K562 (cell line): ENCODE results near the gene ZNF516. TPM values are rescaled to one million over a fixed set of nuclear protein-coding genes. Genes with fewer than 3 reads are reported as not detected.

ENCODE experiments used
- ATAC-seq: fragments of 200-7000 bp; cut with Tn5 transposase; 3 replicates; pipeline ENCODE4 v1.9.1; 2020; ENCODE audit warnings: moderate library complexity
- BruUV-seq: library from RNA; stranded (reverse); fragments of 400-500 nt; replicated peaks from 2 replicates; lab custom pipeline; 2021; lab: Mats Ljungman, UMichigan
- CTCF ChIA-PET: fragments of 300-600 bp; formaldehyde crosslinking; extraction: SDS; loops from one replicate; lab custom pipeline; 2021; ENCODE audit warnings: low intra/inter-chr PET ratio; lab: Yijun Ruan, JAX
- POLR2A ChIA-PET: fragments of 300-600, 350-650 bp; sonication (Branson Sonifier 250); formaldehyde crosslinking; extraction: SDS; loops from one replicate; lab custom pipeline; 2021; ENCODE audit warnings: antibody characterized with exemption, inconsistent platforms; lab: Yijun Ruan, JAX
- DNase-seq, 4 experiments: peaks; one replicate each; pipeline versions ENCODE4 v3.0.0 to v3.0.0-alpha.2; 2011 to 2018; ENCODE audit warnings: low spot score in 3 of 4, mixed read lengths in 3 of 4; ENCODE audit errors: extremely low read depth in 1 of 4
- FAIRE-seq: peaks from 2 replicates; lab custom pipeline; 2011; peaks lifted over from hg19 to GRCh38; lab: Jason Lieb, UNC
- H2AFZ ChIP-seq: 2 replicates; pipeline ENCODE4 v1.6.0; 2011; ENCODE audit warnings: low read depth, low read length, control low read depth, inconsistent platforms
- H3K27ac ChIP-seq: fragments of 200-600 bp; 3 replicates; pipeline ENCODE4 v1.8.0; 2011; ENCODE audit warnings: low read depth, mild to moderate bottlenecking, control low read depth, inconsistent platforms, low read length, moderate library complexity, mixed read lengths; ENCODE audit errors: extremely low read depth
- H3K27me3 ChIP-seq, 2 experiments: fragments of 300-600 bp in 1 of 2; 2 replicates in 1 of 2; 3 replicates in 1 of 2; pipeline versions ENCODE4 v1.6.0 to v1.8.0; 2011; ENCODE audit warnings: inconsistent platforms in 2 of 2, low read length in 2 of 2, mild to moderate bottlenecking in 1 of 2, mixed read lengths in 1 of 2, moderate library complexity in 1 of 2; ENCODE audit not compliant: control insufficient read depth in 2 of 2, insufficient read depth in 2 of 2
- H3K36me3 ChIP-seq: fragments of 300-600 bp; 3 replicates; pipeline ENCODE4 v1.8.0; 2011; ENCODE audit warnings: mild to moderate bottlenecking, low read length, inconsistent platforms; ENCODE audit not compliant: control insufficient read depth, insufficient read depth
- H3K4me1 ChIP-seq, 2 experiments: fragments of 200-600 bp in 1 of 2; replicated peaks in 1 of 2; 2 replicates in 1 of 2; 3 replicates in 1 of 2; pipeline versions ENCODE4 v1.5.1 to v1.8.0; 2011; ENCODE audit warnings: inconsistent platforms in 2 of 2, low read length in 2 of 2, mild to moderate bottlenecking in 1 of 2, mixed read lengths in 1 of 2, moderate library complexity in 1 of 2; ENCODE audit not compliant: control insufficient read depth in 2 of 2, insufficient read depth in 2 of 2
- H3K4me2 ChIP-seq: 2 replicates; pipeline ENCODE4 v1.6.1; 2011; ENCODE audit warnings: low read length, control low read depth, inconsistent platforms, mixed read lengths; ENCODE audit not compliant: insufficient read depth
- H3K4me3 ChIP-seq: fragments of 200-600 bp; sonication (generic), shearing (Covaris generic); 2 replicates; pipeline ENCODE4 v1.5.1; 2016; ENCODE audit warnings: control low read depth, inconsistent platforms
- H3K79me2 ChIP-seq: fragments of 200-600 bp; 3 replicates; pipeline ENCODE4 v1.8.0; 2011; ENCODE audit warnings: low read length, inconsistent platforms; ENCODE audit not compliant: control insufficient read depth, insufficient read depth
- H3K9ac ChIP-seq, 2 experiments: 2 replicates each; pipeline versions ENCODE4 v1.6.0 to v1.6.1; 2011; ENCODE audit warnings: low read depth in 2 of 2, low read length in 2 of 2, control low read depth in 1 of 2, inconsistent platforms in 1 of 2, mild to moderate bottlenecking in 1 of 2, mixed read lengths in 1 of 2; ENCODE audit not compliant: insufficient read depth in 1 of 2
- H3K9me1 ChIP-seq: one replicate; pipeline ENCODE4 v1.6.0; 2011; ENCODE audit warnings: inconsistent platforms, mild to moderate bottlenecking, low read length, moderate library complexity; ENCODE audit not compliant: control insufficient read depth, insufficient read depth
- H3K9me3 ChIP-seq: replicated peaks from 2 replicates; pipeline ENCODE4 v1.5.1; 2011; ENCODE audit warnings: low read depth, low read length, inconsistent platforms; ENCODE audit not compliant: control insufficient read depth, insufficient read depth
- H4K20me1 ChIP-seq: replicated peaks from 2 replicates; pipeline ENCODE4 v1.6.1; 2011; ENCODE audit warnings: low read length, inconsistent platforms, mixed read lengths; ENCODE audit not compliant: control insufficient read depth, insufficient read depth
- CBX2 ChIP-seq: fragments of 200-600 bp; sonication (generic); IDR thresholded peaks from one replicate; pipeline ENCODE4 v1.6.1; 2012; ENCODE audit warnings: mild to moderate bottlenecking, low read length, inconsistent platforms; ENCODE audit not compliant: insufficient read depth, poor library complexity, severe bottlenecking
- CREB1 ChIP-seq, 2 experiments: sonication (generic) in 1 of 2; formaldehyde crosslinking in 1 of 2; IDR thresholded peaks; 2 replicates each; pipeline versions ENCODE4 v1.6.1 to v1.8.0; 2012 to 2022; ENCODE audit warnings: inconsistent platforms in 1 of 2, mild to moderate bottlenecking in 1 of 2, missing genetic modification reagents in 1 of 2, moderate library complexity in 1 of 2
- ZNF384 ChIP-seq: IDR thresholded peaks from 2 replicates; pipeline ENCODE4 v1.6.1; 2012; ENCODE audit warnings: low read depth, low read length, improper control_type of control experiment
- WGBS: fragments of 100-300 bp; shearing (Covaris generic); methylation state at CpG from one replicate; pipeline ENCODE4 v1.1.6; 2016; ENCODE audit warnings: low coverage, mixed read lengths; ENCODE audit not compliant: insufficient coverage; ENCODE audit errors: missing lambda C conversion rate; 5-methylcytosine and 5-hydroxymethylcytosine counted together
- in situ Hi-C: fragments of 300-500 bp; cut with MboI; formaldehyde crosslinking; loops from 4 replicates; pipeline ENCODE4 v1.15.0; 2018; ENCODE audit warnings: inconsistent platforms, mixed read lengths
- intact Hi-C: fragments of 100-400 bp; cut with micrococcal nuclease; formaldehyde crosslinking; loops from 2 replicates; pipeline ENCODE4 v1.14.2; 2022
- polyA plus RNA-seq, 8 experiments: library from polyadenylated mRNA; depleted of rRNA in 4 of 8; stranded (reverse) in 5 of 8; unstranded in 3 of 8; fragments of >200 nt; fragmentation: Nextera tagmentation in 2 of 8; fragmentation: Illumina TruSeq in 1 of 8; extraction: Ambion mirVana in 2 of 8; extraction: Trizol in 1 of 8; gene quantifications; 2 replicates each; pipeline versions ENCODE4 v1.2.1 to v1.2.3, GENCODE V29; 2011 to 2014; ENCODE audit warnings: inconsistent platforms in 1 of 8, missing spikeins in 1 of 8
- total RNA-seq, 7 experiments: library from RNA; depleted of rRNA in 6 of 7; stranded (reverse); fragments of >200 nt in 6 of 7; fragmentation: Illumina TruSeq in 2 of 7; extraction: Trizol in 2 of 7; gene quantifications; 2 replicates each; pipeline versions ENCODE4 v1.2.1 to v1.2.3, GENCODE V29; 2011 to 2021; ENCODE audit warnings: low replicate concordance in 1 of 7
- TF ChIP-seq, protein P1 (sequence below): fragments of 450-650 bp; IDR thresholded peaks from 2 replicates; pipeline ENCODE4 v1.6.1; 2016; ENCODE audit warnings: antibody characterized with exemption
- TF ChIP-seq, protein P2 (sequence below): fragments of 250-450 bp; sonication (Bioruptor Pico); IDR thresholded peaks from 2 replicates; pipeline ENCODE4 v1.8.0; 2022; ENCODE audit warnings: moderate library complexity, mild to moderate bottlenecking, inconsistent platforms
- TF ChIP-seq, protein P3 (sequence below): sonication (generic); formaldehyde crosslinking; IDR thresholded peaks from 2 replicates; pipeline ENCODE4 v1.8.1; 2023; ENCODE audit warnings: mild to moderate bottlenecking, missing genetic modification reagents
- TF ChIP-seq, protein P4 (sequence below): fragments of 250-450 bp; sonication (Bioruptor Pico); IDR thresholded peaks from 2 replicates; pipeline ENCODE4 v1.9.0; 2021; ENCODE audit warnings: mild to moderate bottlenecking, inconsistent platforms

The ZNF516 gene
- total and polyA plus RNA-seq, 9 of the 15 experiments (the other 6 are each of a cell fraction or from before 2014, with no cell fraction given) = 0.04 to 0.20 (median 0.08) TPM; not detected in 3

DNA sequence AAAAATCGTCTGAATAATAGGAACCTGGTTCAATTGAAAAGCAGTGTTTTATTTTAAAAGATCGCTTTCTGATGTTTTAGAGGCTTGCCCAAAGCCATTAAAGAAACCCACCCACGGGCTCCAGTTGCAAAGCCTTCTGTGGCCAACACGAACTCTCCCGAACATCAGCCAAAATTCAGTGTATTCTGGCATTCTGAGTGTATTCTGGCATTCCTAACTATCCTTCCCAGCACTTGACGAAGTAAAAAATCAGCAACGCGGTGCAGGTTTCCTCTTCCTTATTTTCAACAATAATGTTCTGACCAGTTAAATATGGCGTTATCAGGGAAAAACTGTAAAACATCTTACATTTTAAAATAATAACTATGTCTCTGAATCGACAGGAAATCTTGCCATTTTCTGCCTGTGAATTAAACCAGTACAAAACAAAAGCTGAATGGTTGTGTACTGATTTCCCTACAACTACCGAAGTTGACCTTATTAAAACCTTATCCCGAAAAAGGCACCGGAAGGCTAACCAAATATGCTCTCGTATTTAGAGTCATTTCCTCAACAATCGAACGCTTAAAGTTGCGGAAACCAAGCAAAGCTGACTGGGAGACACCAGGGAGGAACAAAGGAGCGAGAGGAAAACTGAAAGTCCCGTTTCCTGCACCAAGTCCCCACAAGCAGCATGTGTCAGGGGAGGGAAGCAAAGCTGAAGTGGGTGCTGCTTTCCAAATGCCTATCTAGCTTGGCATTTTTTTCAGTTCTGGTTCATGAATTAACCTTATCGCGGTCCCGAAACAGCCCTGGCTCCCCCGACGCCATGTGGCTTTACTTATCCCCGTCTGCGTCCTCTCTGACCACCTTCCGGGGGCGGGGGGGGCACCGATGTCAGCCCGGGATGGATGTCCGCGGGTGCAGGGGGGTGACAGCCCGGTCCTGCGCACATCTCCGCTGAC lies 44.3 kb downstream of the ZNF516 start:
- FAIRE-seq (no peak), ATAC-seq (no peak), DNase-seq (no peak)
- Histone ChIP-seq H3K4me2 (no peak overlapping the region), H3K9ac (no peak overlapping the region), H4K20me1 (no peaks in the 10 kb centered on the region), H3K36me3 (no peaks in the 10 kb centered on the region), H3K4me3 (no peak overlapping the region), H3K27me3 (peaks cover 8 to 50% of the 10 kb centered on the region in 2 experiments; a peak in 3 of 5 replicates), H3K9me3 (no peaks in the 10 kb centered on the region), H2AFZ (no peak overlapping the region), H3K9me1 (no peaks in the 10 kb centered on the region), H3K4me1 (no peaks in the 10 kb centered on the region), H3K79me2 (no peaks in the 10 kb centered on the region), H3K27ac (no peak overlapping the region)
- ChIA-PET POLR2A (interaction anchor here (0.6 kb wide), 1 partner anchor 376 kb away, joined by 3 read pairs; no protein-coding TSS in a partner anchor), CTCF (no interaction called here)
- intact Hi-C loops = no loop called here
- in situ Hi-C loops = no loop called here
- 3% methylated on average over 19 of the region's 35 CpGs for WGBS
- TF ChIP-seq CREB1 (IDR thresholded peaks at IDR 0.05) = no peak
- no peak for TF ChIP-seq CREB1 (CRISPR knock-in tag; IDR thresholded peaks at IDR 0.05)
- TF ChIP-seq, protein P1, sequence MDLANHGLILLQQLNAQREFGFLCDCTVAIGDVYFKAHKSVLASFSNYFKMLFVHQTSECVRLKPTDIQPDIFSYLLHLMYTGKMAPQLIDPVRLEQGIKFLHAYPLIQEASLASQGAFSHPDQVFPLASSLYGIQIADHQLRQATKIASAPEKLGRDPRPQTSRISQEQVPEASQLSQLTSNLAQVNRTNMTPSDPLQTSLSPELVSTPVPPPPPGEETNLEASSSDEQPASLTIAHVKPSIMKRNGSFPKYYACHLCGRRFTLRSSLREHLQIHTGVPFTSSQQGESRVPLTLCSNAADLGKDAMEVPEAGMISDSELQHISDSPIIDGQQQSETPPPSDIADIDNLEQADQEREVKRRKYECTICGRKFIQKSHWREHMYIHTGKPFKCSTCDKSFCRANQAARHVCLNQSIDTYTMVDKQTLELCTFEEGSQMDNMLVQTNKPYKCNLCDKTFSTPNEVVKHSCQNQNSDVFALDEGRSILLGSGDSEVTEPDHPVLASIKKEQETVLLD = no peak
- no peak for TF ChIP-seq CBX2
- no peak for TF ChIP-seq ZNF384
- TF ChIP-seq, protein P2, sequence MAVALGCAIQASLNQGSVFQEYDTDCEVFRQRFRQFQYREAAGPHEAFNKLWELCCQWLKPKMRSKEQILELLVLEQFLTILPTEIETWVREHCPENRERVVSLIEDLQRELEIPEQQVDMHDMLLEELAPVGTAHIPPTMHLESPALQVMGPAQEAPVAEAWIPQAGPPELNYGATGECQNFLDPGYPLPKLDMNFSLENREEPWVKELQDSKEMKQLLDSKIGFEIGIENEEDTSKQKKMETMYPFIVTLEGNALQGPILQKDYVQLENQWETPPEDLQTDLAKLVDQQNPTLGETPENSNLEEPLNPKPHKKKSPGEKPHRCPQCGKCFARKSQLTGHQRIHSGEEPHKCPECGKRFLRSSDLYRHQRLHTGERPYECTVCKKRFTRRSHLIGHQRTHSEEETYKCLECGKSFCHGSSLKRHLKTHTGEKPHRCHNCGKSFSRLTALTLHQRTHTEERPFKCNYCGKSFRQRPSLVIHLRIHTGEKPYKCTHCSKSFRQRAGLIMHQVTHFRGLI (CRISPR knock-in tag) = no peak
- TF ChIP-seq, protein P3, sequence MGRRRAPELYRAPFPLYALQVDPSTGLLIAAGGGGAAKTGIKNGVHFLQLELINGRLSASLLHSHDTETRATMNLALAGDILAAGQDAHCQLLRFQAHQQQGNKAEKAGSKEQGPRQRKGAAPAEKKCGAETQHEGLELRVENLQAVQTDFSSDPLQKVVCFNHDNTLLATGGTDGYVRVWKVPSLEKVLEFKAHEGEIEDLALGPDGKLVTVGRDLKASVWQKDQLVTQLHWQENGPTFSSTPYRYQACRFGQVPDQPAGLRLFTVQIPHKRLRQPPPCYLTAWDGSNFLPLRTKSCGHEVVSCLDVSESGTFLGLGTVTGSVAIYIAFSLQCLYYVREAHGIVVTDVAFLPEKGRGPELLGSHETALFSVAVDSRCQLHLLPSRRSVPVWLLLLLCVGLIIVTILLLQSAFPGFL (CRISPR knock-in tag) = no peak
- TF ChIP-seq, protein P4, sequence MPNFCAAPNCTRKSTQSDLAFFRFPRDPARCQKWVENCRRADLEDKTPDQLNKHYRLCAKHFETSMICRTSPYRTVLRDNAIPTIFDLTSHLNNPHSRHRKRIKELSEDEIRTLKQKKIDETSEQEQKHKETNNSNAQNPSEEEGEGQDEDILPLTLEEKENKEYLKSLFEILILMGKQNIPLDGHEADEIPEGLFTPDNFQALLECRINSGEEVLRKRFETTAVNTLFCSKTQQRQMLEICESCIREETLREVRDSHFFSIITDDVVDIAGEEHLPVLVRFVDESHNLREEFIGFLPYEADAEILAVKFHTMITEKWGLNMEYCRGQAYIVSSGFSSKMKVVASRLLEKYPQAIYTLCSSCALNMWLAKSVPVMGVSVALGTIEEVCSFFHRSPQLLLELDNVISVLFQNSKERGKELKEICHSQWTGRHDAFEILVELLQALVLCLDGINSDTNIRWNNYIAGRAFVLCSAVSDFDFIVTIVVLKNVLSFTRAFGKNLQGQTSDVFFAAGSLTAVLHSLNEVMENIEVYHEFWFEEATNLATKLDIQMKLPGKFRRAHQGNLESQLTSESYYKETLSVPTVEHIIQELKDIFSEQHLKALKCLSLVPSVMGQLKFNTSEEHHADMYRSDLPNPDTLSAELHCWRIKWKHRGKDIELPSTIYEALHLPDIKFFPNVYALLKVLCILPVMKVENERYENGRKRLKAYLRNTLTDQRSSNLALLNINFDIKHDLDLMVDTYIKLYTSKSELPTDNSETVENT (CRISPR knock-in tag) = no peak
- BruUV-seq = no TSS peak
